ENCODE results near the gene SOX8. TPM values are rescaled to one million over a fixed set of nuclear protein-coding genes. Genes with fewer than 3 reads are reported as not detected.

The SOX8 gene
- total and polyA plus RNA-seq, 10 of the 15 experiments (the other 5 are each of a cell fraction or from before 2014, with no cell fraction given) = not detected

DNA sequence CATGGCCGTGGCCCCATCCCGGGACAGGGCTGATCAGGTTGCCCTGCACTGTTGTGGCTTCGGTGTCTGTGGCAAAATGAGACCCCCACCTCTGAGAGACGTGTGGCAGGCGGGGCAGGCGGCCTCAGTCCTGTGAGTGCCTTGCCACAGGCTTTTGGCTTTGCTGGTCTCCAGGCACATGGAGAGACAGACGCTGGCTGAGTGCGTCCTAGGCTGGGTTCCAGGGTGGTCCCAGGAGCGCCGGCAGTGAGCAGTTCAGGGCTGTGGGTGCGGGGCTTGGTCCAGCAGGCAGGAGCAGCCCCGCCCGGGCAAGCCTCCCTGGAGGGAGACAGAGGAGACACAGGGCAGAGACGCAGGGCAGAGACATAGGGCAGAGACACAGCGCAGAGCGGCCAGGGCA, 29.2 kb downstream of the SOX8 start:
- CTCF ChIA-PET = no interaction called here
- WGBS (ENCODE audit: insufficient coverage, insufficient replicate concordance, low lambda C conversion rate, missing lambda C conversion rate) = 44% methylated on average over 16 of the region's 16 CpGs
- Histone ChIP-seq H3K36me3 (ENCODE audit: control insufficient read depth in 2 of 2, insufficient read depth in 2 of 2, low read length in 1 of 2) (no peaks in the 10 kb centered on the region), H3K27ac (ENCODE audit: control insufficient read depth, insufficient read depth) (no peak overlapping the region), H2AFZ (ENCODE audit: control insufficient read depth, low read depth, low read length) (no peak overlapping the region), H3K9me3 (replicated peaks; ENCODE audit: control insufficient read depth, insufficient read depth, low read length) (no peaks in the 10 kb centered on the region), H3K4me3 (no peak overlapping the region), H3K4me1 (ENCODE audit: control insufficient read depth, insufficient read depth, low read length) (no peaks in the 10 kb centered on the region), H3K9ac (ENCODE audit: control insufficient read depth, insufficient read depth, low read length) (no peak overlapping the region), H4K20me1 (ENCODE audit: control insufficient read depth, insufficient read depth) (no peaks in the 10 kb centered on the region), H3K27me3 (replicated peaks in 1 of 2; ENCODE audit: control insufficient read depth in 2 of 2, insufficient read depth in 2 of 2, low read length in 1 of 2) (no peaks in the 10 kb centered on the region), H3K79me2 (ENCODE audit: control insufficient read depth, insufficient read depth, low read length) (no peaks in the 10 kb centered on the region), H3K4me2 (ENCODE audit: control insufficient read depth, insufficient read depth) (no peak overlapping the region)
- SMC1A ChIA-PET (ENCODE audit: uncharacterized antibody, unreplicated experiment) = no interaction called here
- in situ Hi-C loops (cut with MboI) (no loop called here), intact Hi-C loops (cut with micrococcal nuclease; ENCODE audit: unreplicated experiment) (no loop called here)
- no peak for DNase-seq (ENCODE audit: low read depth, low spot score)
- POLR2A ChIA-PET = no interaction called here
- no peak for FAIRE-seq
- RAD21 ChIA-PET (ENCODE audit: unreplicated experiment) = no interaction called here
- BruUV-seq (replicated peaks) = no TSS peak
- ATAC-seq = no peak
- no peak for TF ChIP-seq RFX5 (IDR thresholded peaks at IDR 0.05; ENCODE audit: low read depth, low read length)
- TF ChIP-seq EGR1 (IDR thresholded peaks at IDR 0.05; ENCODE audit: borderline replicate concordance in 1 of 2, low read depth in 2 of 2, low read length in 2 of 2) = no peak
- no peak for TF ChIP-seq ZNF217 (IDR thresholded peaks at IDR 0.05)
- TF ChIP-seq, protein P1, sequence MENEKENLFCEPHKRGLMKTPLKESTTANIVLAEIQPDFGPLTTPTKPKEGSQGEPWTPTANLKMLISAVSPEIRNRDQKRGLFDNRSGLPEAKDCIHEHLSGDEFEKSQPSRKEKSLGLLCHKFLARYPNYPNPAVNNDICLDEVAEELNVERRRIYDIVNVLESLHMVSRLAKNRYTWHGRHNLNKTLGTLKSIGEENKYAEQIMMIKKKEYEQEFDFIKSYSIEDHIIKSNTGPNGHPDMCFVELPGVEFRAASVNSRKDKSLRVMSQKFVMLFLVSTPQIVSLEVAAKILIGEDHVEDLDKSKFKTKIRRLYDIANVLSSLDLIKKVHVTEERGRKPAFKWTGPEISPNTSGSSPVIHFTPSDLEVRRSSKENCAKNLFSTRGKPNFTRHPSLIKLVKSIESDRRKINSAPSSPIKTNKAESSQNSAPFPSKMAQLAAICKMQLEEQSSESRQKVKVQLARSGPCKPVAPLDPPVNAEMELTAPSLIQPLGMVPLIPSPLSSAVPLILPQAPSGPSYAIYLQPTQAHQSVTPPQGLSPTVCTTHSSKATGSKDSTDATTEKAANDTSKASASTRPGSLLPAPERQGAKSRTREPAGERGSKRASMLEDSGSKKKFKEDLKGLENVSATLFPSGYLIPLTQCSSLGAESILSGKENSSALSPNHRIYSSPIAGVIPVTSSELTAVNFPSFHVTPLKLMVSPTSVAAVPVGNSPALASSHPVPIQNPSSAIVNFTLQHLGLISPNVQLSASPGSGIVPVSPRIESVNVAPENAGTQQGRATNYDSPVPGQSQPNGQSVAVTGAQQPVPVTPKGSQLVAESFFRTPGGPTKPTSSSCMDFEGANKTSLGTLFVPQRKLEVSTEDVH (IDR thresholded peaks at IDR 0.05; ENCODE audit: low read depth, partially characterized antibody) = no peak
- TF ChIP-seq, protein P2, sequence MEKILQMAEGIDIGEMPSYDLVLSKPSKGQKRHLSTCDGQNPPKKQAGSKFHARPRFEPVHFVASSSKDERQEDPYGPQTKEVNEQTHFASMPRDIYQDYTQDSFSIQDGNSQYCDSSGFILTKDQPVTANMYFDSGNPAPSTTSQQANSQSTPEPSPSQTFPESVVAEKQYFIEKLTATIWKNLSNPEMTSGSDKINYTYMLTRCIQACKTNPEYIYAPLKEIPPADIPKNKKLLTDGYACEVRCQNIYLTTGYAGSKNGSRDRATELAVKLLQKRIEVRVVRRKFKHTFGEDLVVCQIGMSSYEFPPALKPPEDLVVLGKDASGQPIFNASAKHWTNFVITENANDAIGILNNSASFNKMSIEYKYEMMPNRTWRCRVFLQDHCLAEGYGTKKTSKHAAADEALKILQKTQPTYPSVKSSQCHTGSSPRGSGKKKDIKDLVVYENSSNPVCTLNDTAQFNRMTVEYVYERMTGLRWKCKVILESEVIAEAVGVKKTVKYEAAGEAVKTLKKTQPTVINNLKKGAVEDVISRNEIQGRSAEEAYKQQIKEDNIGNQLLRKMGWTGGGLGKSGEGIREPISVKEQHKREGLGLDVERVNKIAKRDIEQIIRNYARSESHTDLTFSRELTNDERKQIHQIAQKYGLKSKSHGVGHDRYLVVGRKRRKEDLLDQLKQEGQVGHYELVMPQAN (conservative IDR thresholded peaks at IDR 0.05) = no peak
- TF ChIP-seq BACH1 (IDR thresholded peaks at IDR 0.05; ENCODE audit: borderline replicate concordance) = no peak
- TF ChIP-seq HDAC2 (IDR thresholded peaks at IDR 0.05) = no peak
- TF ChIP-seq ZBTB40 (IDR thresholded peaks at IDR 0.05; ENCODE audit: borderline replicate concordance) = no peak
- no peak for TF ChIP-seq POLR2A (IDR thresholded peaks at IDR 0.05; ENCODE audit: low read depth, low read length)
- TF ChIP-seq RB1 (IDR thresholded peaks at IDR 0.05; ENCODE audit: borderline replicate concordance) = no peak
- TF ChIP-seq RUNX3 (IDR thresholded peaks at IDR 0.05; ENCODE audit: low read length) = no peak
- no peak for TF ChIP-seq FOS (IDR thresholded peaks at IDR 0.05; ENCODE audit: borderline replicate concordance, extremely low read depth, insufficient read length)
- no peak for TF ChIP-seq STAT1 (conservative IDR thresholded peaks at IDR 0.05)
- no peak for TF ChIP-seq MXI1 (IDR thresholded peaks at IDR 0.05; ENCODE audit: low read depth, low read length)
- no peak for TF ChIP-seq PAX8 (IDR thresholded peaks at IDR 0.05)
- no peak for TF ChIP-seq NFXL1 (IDR thresholded peaks at IDR 0.05; ENCODE audit: borderline replicate concordance)
- no peak for TF ChIP-seq BMI1 (IDR thresholded peaks at IDR 0.05; ENCODE audit: borderline replicate concordance)
- TF ChIP-seq MYB (IDR thresholded peaks at IDR 0.05; ENCODE audit: borderline replicate concordance, low read depth, low read length) = no peak
- no peak for TF ChIP-seq SUZ12 (IDR thresholded peaks at IDR 0.05; ENCODE audit: unreplicated experiment)

Data from GM12878 (cell line).